Measurements from ENCODE around the gene SLC25A10.

GRCh38 chr17:81737947-81738800 is 26.1 kb downstream of the SLC25A10 start:
- TF ChIP-seq SP1 (IDR thresholded peaks at IDR 0.05; ENCODE audit: low read depth, low read length) (no peak), ATF2 (IDR thresholded peaks at IDR 0.05; ENCODE audit: low read length) (no peak)

Measured in GM12878 (cell line).